Colonic mucosa (tissue), 4 donors: ENCODE results near the gene VN1R2. TPM values are rescaled to one million over a fixed set of nuclear protein-coding genes. Genes with fewer than 3 reads are reported as not detected.
"Not testable (repeated sequence)": the region's sequence is repeated elsewhere in the genome, so short reads cannot be mapped to it uniquely, and the experiment has no call there.

ENCODE experiments used
- DNase-seq: peaks from one replicate; pipeline ENCODE4 v3.0.0-alpha.2; 2020
- H3K27ac ChIP-seq: fragments of 200-600 bp; one replicate; pipeline ENCODE4 v1.8.0; 2021
- H3K27me3 ChIP-seq: fragments of 200-600 bp; one replicate; pipeline ENCODE4 v1.8.0; 2021
- H3K36me3 ChIP-seq: fragments of 200-600 bp; one replicate; pipeline ENCODE4 v1.8.0; 2021
- H3K4me1 ChIP-seq: fragments of 200-600 bp; one replicate; pipeline ENCODE4 v1.8.0; 2021; ENCODE audit warnings: mild to moderate bottlenecking
- H3K4me3 ChIP-seq: fragments of 200-600 bp; one replicate; pipeline ENCODE4 v1.8.0; 2021
- H3K9ac ChIP-seq, 2 donors: one replicate each; pipeline ENCODE4 v1.7.0; 2013; ENCODE audit warnings: control low read depth in 2 of 2, low read depth in 2 of 2, low read length in 2 of 2
- H3K9me3 ChIP-seq: fragments of 200-600 bp; one replicate; pipeline ENCODE4 v1.8.0; 2021
- intact Hi-C: fragments of 100-400 bp; cut with DNase I; formaldehyde crosslinking; loops from one replicate; pipeline ENCODE4 v1.14.1; 2022
- total RNA-seq, 2 donors: library from RNA; stranded (reverse); fragmentation: NEBNext Ultra II Directional in 1 of 2; extraction: Animal tissue kit (Norgen Biotek cat#: 25700) in 1 of 2; gene quantifications; one replicate each; pipeline ENCODE4 v1.2.1, GENCODE V29; 2021
- TF ChIP-seq, protein P1 (sequence below): fragments of 200-600 bp; IDR thresholded peaks from one replicate; pipeline ENCODE4 v1.8.0; 2022; ENCODE audit warnings: antibody characterized with exemption, mild to moderate bottlenecking
- donor health status: healthy.
- donor health status: DM: no; HTN: no; CAD: no.
- donor health status: DM: no; HTN: no; CAD: no.

The VN1R2 gene
- total RNA-seq, 2 donors from 2014 or later, result not detected

DNA sequence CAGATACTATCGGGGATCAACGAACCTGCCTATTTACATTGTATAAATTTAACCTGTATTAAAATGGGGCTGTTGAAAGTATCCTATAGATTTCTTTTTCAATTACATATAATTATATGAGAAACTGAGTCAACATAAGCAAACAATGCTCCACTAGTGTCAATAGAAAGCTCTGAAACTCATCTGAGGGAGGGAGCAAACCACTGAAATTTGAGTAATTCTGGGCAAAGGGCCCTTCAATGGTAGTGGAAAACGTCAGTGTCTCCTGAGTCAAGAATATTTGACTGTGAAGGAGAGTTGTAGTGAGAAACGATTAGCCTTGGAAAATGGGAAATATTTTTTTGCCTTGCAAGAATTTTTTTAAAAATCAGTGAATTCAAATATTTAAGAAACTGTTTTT, 27.0 kb downstream of the VN1R2 start:
- no peak for DNase-seq
- Histone ChIP-seq H3K9me3 (no peaks in the 10 kb centered on the region), H3K36me3 (no peaks in the 10 kb centered on the region), H3K27me3 (no peaks in the 10 kb centered on the region), H3K4me1 (no peaks in the 10 kb centered on the region), H3K4me3 (no peak overlapping the region), H3K27ac (no peak overlapping the region), H3K9ac (no peak overlapping the region)
- TF ChIP-seq, protein P1, sequence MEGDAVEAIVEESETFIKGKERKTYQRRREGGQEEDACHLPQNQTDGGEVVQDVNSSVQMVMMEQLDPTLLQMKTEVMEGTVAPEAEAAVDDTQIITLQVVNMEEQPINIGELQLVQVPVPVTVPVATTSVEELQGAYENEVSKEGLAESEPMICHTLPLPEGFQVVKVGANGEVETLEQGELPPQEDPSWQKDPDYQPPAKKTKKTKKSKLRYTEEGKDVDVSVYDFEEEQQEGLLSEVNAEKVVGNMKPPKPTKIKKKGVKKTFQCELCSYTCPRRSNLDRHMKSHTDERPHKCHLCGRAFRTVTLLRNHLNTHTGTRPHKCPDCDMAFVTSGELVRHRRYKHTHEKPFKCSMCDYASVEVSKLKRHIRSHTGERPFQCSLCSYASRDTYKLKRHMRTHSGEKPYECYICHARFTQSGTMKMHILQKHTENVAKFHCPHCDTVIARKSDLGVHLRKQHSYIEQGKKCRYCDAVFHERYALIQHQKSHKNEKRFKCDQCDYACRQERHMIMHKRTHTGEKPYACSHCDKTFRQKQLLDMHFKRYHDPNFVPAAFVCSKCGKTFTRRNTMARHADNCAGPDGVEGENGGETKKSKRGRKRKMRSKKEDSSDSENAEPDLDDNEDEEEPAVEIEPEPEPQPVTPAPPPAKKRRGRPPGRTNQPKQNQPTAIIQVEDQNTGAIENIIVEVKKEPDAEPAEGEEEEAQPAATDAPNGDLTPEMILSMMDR, result no peak
- intact Hi-C loops, result no loop called here

- no peaks in the 10 kb centered on the region for H3K36me3 ChIP-seq
- no peak overlapping the region for H3K27ac ChIP-seq
- TF ChIP-seq, protein P1, result no peak
- no peaks in the 10 kb centered on the region for H3K27me3 ChIP-seq
- no peak overlapping the region for H3K9ac ChIP-seq
- no peak overlapping the region for H3K4me3 ChIP-seq
- H3K9me3 ChIP-seq, result no peaks in the 10 kb centered on the region
- H3K4me1 ChIP-seq, result no peaks in the 10 kb centered on the region
- no peak for DNase-seq
- intact Hi-C loops, result no loop called here
Measured at GRCh38 chr19:53290758-53291549, 32.9 kb downstream of the VN1R2 start.

GRCh38 chr19:53294786-53295441, 36.8 kb downstream of the VN1R2 start:
- Histone ChIP-seq H3K9ac (no peak overlapping the region), H3K9me3 (no peaks in the 10 kb centered on the region), H3K4me3 (no peak overlapping the region), H3K4me1 (no peaks in the 10 kb centered on the region), H3K36me3 (no peaks in the 10 kb centered on the region), H3K27ac (no peak overlapping the region), H3K27me3 (no peaks in the 10 kb centered on the region)
- no peak for DNase-seq
- intact Hi-C loops, result no loop called here
- TF ChIP-seq, protein P1, result no peak

DNA sequence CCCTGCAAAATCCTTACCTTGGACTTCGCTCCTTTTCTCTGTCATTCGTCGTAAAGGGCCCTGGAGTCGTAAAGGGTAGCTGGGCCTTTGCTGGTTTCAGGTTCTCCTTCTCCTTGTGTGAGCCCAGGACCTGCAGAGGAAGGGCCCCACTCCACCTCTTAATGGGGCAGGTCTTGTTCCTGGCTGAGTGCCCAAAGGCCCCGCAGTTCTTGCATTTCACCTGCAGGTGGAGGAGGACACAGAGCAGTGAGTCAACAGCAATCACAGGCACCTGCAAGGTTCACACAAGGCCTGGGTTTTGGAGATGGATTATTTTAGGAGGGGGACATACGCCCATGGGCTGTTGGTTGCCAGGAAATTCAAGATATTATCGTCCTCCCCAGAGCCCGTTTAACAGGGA, 43.2 kb downstream of the VN1R2 start:
- H3K9ac ChIP-seq, H3K4me1 ChIP-seq, DNase-seq, H3K9me3 ChIP-seq, H3K27ac ChIP-seq, H3K36me3 ChIP-seq, H3K4me3 ChIP-seq, H3K27me3 ChIP-seq, intact Hi-C loops: not testable (repeated sequence)

DNA sequence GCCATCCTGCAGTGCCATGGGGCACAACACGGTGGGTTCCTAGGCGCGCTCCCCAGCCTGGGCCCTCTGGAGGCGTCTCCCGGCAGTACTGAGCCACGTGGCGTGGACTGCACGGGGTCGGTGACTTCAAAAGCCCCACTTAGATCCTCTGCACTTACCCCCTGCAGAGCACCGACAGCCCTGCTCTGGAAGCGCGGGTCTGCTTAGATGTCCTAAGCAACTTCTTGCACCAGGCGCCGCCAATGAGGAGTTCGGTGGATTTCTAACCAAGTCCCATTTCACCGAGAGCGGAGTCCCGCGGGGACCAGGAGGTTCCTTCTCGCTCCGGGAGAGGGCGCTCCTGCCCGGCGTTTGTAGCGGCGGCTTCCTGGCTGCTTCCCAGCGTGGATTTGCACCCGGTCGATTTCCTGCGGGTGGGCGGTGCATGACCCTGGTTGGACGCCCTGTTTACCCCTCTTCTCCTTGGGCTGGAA, 50.3 kb downstream of the VN1R2 start:
- intact Hi-C loops, result no loop called here
- Histone ChIP-seq H3K4me1 (no peaks in the 10 kb centered on the region), H3K36me3 (no peaks in the 10 kb centered on the region), H3K9ac (no peak overlapping the region), H3K9me3 (no peaks in the 10 kb centered on the region), H3K27me3 (no peaks in the 10 kb centered on the region), H3K27ac (no peak overlapping the region), H3K4me3 (no peak overlapping the region)
- no peak for DNase-seq
- TF ChIP-seq, protein P1, result no peak

Other genes with a start within 250 kb of the VN1R2 start
- not detected for gene ERVV-1, start 244.4 kb upstream of the VN1R2 start, total RNA-seq
- not detected for gene ERVV-2, start 213.6 kb upstream of the VN1R2 start, total RNA-seq
- gene ZNF160, start 154.9 kb upstream of the VN1R2 start, total RNA-seq, result 10 to 100 TPM; 15.5 to 20.9 TPM
- gene ZNF415, start 125.4 kb upstream of the VN1R2 start, total RNA-seq, result 1 to 10 TPM; 2.0 to 4.9 TPM
- 1 to 10 TPM; 6.2 to 7.6 TPM for gene ZNF347, start 99.2 kb upstream of the VN1R2 start, total RNA-seq
- gene ZNF665, start 64.9 kb upstream of the VN1R2 start, total RNA-seq, result 1 to 10 TPM; 1.6 to 2.2 TPM
- gene ZNF677, start 3.4 kb upstream of the VN1R2 start, total RNA-seq, result 1 to 10 TPM; 5.8 to 7.1 TPM
- not detected for gene VN1R4, start 9.4 kb downstream of the VN1R2 start, total RNA-seq
- 1 to 10 TPM; 7.7 to 7.9 TPM for gene ZNF845, start 75.5 kb downstream of the VN1R2 start, total RNA-seq
- gene ZNF525, start 107.4 kb downstream of the VN1R2 start, total RNA-seq, result 10 to 100 TPM in 1 of 2 donors, 1 to 10 TPM in 1; 9.4 to 13.9 TPM
- 10 to 100 TPM in 1 of 2 donors, 1 to 10 TPM in 1; 8.2 to 10.7 TPM for gene ZNF765, start 136.9 kb downstream of the VN1R2 start, total RNA-seq
- gene ZNF761, start 173.7 kb downstream of the VN1R2 start, total RNA-seq, result 10 to 100 TPM in 1 of 2 donors, 1 to 10 TPM in 1; 5.6 to 10.1 TPM
- gene ZNF813, start 209.4 kb downstream of the VN1R2 start, total RNA-seq, result 1 to 10 TPM; 3.6 to 4.9 TPM